KOPT-K1 (cell line): Measurements from ENCODE around the gene CASKIN2.

Experiments
- H3K27ac ChIP-seq: fragments of 200-600 bp; sonication (generic); 2 replicates; pipeline ENCODE4 v1.5.1; 2016; ENCODE audit warnings: antibody characterized with exemption, mild to moderate bottlenecking, low read depth, low read length; ENCODE audit not compliant: poor library complexity, severe bottlenecking
- H3K36me3 ChIP-seq: fragments of 200-600 bp; sonication (generic); 2 replicates; pipeline ENCODE4 v1.5.1; 2017; ENCODE audit warnings: antibody characterized with exemption, mild to moderate bottlenecking, low read length, moderate library complexity; ENCODE audit not compliant: insufficient read depth
- H3K9me3 ChIP-seq: fragments of 200-600 bp; sonication (generic); 2 replicates; pipeline ENCODE4 v1.5.1; 2017; ENCODE audit warnings: antibody characterized with exemption, low read length, mild to moderate bottlenecking; ENCODE audit not compliant: insufficient read depth, poor library complexity, severe bottlenecking

The CASKIN2 gene

DNA sequence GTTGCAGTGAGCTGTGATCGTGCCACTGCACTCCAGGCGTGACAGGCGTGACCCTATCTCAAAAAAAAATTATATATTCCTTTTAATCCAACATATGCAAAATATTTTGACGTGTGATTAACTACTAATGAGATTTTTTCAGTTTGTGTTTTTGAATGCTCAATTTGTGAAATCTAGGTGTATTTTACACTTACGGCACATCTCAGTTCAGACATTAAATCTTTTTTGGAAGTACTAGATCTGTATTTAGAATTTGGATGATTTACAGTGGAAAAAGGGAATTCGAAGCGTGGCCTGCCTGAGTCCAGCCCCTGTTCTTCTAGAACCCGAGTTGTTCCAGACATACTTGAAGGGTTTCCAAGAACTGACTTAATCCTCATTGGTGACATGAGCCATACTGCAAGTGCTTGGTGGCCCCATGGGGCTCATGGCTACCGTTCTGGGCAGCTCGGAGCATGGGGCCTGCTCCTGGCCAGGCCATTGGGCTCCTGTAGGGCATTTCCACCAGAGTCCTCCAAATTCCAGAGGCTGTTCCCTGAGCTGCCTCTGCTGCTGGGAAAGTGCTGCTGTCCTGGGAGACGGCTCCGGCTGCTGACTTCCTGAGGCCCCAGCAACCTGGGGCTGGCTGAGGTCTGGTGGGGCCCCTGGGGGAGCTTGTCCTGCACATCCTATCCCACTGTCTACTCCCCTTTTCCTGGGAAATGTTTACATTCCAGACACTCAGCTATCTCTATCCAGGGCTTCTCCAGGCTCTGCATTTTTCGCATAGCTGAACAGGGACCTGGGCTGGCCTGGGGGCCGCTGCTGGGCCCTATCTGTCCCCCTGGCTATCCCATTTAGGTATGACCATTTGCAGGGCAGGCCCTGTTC lies 37.3 kb upstream of the CASKIN2 start:
- Histone ChIP-seq H3K27ac (no peak overlapping the region), H3K9me3 (no peaks in the 10 kb centered on the region)

GRCh38 chr17:75551266-75551665 lies 35.9 kb upstream of the CASKIN2 start:
- Histone ChIP-seq H3K27ac (no peak overlapping the region), H3K9me3 (no peaks in the 10 kb centered on the region), H3K36me3 (no peaks in the 10 kb centered on the region)

More for the DNA sequence above, 37.3 kb upstream of the CASKIN2 start:
- H3K36me3 ChIP-seq = no peaks in the 10 kb centered on the region

GRCh38 chr17:75550139-75550465 lies 34.8 kb upstream of the CASKIN2 start:
- no peaks in the 10 kb centered on the region for H3K36me3 ChIP-seq
- no peak overlapping the region for H3K27ac ChIP-seq
- no peaks in the 10 kb centered on the region for H3K9me3 ChIP-seq

GRCh38 chr17:75549246-75550138 lies 34.2 kb upstream of the CASKIN2 start:
- Histone ChIP-seq H3K9me3 (no peaks in the 10 kb centered on the region), H3K27ac (no peak overlapping the region), H3K36me3 (no peaks in the 10 kb centered on the region)

DNA sequence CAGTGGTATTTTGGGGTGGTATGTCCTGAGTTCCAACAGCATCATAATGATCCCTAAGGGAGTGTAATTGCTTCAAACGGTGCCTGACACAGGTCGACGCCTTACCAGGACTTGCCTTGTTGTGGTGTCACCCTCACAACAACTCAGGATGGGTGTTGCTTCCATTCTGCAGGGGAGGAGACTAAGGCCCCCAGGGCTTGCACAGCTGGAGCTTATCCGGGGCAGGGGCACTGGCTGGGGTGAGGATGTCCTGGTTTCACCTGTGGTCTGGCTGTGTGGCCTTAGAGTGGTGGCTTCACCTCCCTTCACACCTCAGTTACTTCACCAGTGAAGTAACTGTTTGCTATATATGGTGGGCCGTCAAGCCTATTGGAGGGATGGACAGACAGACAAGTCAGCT lies 33.5 kb upstream of the CASKIN2 start:
- no peak overlapping the region for H3K27ac ChIP-seq
- H3K36me3 ChIP-seq = no peaks in the 10 kb centered on the region
- no peaks in the 10 kb centered on the region for H3K9me3 ChIP-seq

- H3K27ac ChIP-seq = no peak overlapping the region
- H3K9me3 ChIP-seq = no peaks in the 10 kb centered on the region
- no peaks in the 10 kb centered on the region for H3K36me3 ChIP-seq
Measured at GRCh38 chr17:75547091-75547490, 31.8 kb upstream of the CASKIN2 start.

DNA sequence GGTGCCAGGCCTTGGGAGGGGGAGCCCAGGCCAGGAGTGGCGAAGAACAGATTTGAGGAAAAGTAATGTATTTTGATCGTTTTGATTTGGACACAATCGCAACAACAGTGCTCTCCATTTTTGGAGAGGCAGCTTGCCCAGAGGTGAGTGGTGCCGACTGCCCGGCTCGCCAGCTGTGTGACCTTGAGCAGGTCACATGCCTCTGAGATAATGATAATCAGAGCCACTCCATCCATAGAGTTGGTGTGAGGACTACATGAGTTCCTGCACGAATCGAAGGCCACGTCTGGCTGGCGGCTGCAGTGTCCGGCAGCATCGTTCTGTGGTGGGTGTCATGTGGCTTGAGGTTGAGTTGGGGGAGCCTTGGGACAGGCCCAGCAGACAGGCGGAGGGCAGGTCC lies 30.8 kb upstream of the CASKIN2 start:
- Histone ChIP-seq H3K27ac (no peak overlapping the region), H3K36me3 (no peaks in the 10 kb centered on the region), H3K9me3 (no peaks in the 10 kb centered on the region)

GRCh38 chr17:75544250-75544649 lies 28.9 kb upstream of the CASKIN2 start:
- no peaks in the 10 kb centered on the region for H3K36me3 ChIP-seq
- H3K27ac ChIP-seq = no peak overlapping the region

GRCh38 chr17:75542728-75543336 lies 27.5 kb upstream of the CASKIN2 start:
- H3K9me3 ChIP-seq = no peaks in the 10 kb centered on the region
- no peak overlapping the region for H3K27ac ChIP-seq
- H3K36me3 ChIP-seq = no peaks in the 10 kb centered on the region

More at GRCh38 chr17:75544250-75544649, 28.9 kb upstream of the CASKIN2 start:
- no peaks in the 10 kb centered on the region for H3K9me3 ChIP-seq

DNA sequence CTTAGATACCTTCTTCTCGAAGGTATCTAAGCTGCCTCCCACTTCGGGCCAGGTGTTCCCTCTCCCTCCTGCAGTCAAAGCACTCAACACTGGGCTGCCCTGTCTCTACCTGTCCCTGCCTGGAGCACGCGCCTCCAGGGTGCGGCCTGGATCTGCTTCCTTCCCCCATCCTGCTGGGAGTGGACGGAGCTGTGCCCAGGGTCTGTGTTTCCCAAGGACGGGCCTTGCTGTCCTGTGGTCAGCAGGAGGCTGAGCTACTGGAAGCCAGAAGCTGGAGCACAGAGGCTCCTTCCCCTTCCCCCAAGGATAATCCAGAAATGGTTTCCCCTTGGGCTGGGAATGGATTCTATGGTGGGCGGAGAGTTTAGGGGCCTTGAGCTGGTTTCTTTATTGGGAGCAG lies 26.9 kb upstream of the CASKIN2 start:
- Histone ChIP-seq H3K27ac (no peak overlapping the region), H3K36me3 (no peaks in the 10 kb centered on the region), H3K9me3 (no peaks in the 10 kb centered on the region)

- H3K27ac ChIP-seq = no peak overlapping the region
Measured at GRCh38 chr17:75540923-75541503, 25.7 kb upstream of the CASKIN2 start.

GRCh38 chr17:75539967-75540729 lies 24.8 kb upstream of the CASKIN2 start:
- no peak overlapping the region for H3K27ac ChIP-seq

More at GRCh38 chr17:75540923-75541503, 25.7 kb upstream of the CASKIN2 start:
- Histone ChIP-seq H3K36me3 (no peaks in the 10 kb centered on the region), H3K9me3 (no peaks in the 10 kb centered on the region)

DNA sequence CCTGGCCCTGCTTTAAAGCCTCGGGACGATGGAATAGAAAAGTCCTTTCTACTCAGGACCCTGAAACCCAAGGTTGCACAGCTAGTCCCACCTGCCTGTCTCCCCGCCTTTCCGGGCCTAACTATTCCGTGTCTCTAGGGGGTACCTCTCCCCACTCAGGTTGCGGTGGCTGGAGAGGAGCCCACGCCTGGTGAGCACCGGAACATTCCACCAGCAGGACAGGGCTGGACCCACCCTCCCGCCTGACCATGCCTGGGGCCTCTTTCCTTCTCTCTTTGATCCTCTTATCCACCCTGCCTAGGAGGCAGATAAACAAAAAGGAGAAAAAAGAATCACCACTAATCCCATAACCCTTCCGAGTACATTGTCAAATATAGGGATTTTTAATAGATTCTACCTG lies 21.0 kb upstream of the CASKIN2 start:
- Histone ChIP-seq H3K9me3 (no peaks in the 10 kb centered on the region), H3K27ac (no peak overlapping the region), H3K36me3 (no peaks in the 10 kb centered on the region)

More at GRCh38 chr17:75539967-75540729, 24.8 kb upstream of the CASKIN2 start:
- Histone ChIP-seq H3K9me3 (no peaks in the 10 kb centered on the region), H3K36me3 (no peaks in the 10 kb centered on the region)

DNA sequence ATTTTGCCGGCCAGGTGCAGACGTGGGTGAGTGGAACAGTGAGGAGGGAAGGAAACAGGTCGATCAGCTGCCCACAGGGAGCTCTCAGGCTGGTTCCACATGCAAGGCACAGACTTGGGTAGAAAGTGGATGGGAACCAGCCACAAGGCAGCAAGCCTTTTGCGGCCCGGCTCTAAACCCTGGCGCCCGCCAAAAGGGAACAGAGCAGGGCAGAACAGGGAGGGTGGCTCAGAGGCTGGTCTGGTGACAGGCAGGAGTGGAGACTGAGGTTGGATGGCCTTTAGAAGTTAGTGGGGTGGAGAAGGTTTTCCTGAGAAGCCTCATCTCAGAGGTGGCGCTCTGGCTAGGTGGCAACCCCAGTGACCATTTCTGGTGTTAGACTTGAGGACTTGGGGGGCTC lies 20.5 kb upstream of the CASKIN2 start:
- H3K36me3 ChIP-seq = no peaks in the 10 kb centered on the region
- no peak overlapping the region for H3K27ac ChIP-seq

More for the DNA sequence above, 20.5 kb upstream of the CASKIN2 start:
- H3K9me3 ChIP-seq = no peaks in the 10 kb centered on the region
